Activated T-cell treated with anti-CD3 and anti-CD28 coated beads for 48 hours (primary cell): Measurements from ENCODE around the gene SLC15A3.
"Not testable (repeated sequence)": the region's sequence is repeated elsewhere in the genome, so short reads cannot be mapped to it uniquely, and the experiment has no call there.

Experiments used
- DNase-seq: peaks from one replicate; pipeline ENCODE4 v3.0.0-alpha.2; 2020; ENCODE audit warnings: low read depth

SLC15A3 gene

DNA sequence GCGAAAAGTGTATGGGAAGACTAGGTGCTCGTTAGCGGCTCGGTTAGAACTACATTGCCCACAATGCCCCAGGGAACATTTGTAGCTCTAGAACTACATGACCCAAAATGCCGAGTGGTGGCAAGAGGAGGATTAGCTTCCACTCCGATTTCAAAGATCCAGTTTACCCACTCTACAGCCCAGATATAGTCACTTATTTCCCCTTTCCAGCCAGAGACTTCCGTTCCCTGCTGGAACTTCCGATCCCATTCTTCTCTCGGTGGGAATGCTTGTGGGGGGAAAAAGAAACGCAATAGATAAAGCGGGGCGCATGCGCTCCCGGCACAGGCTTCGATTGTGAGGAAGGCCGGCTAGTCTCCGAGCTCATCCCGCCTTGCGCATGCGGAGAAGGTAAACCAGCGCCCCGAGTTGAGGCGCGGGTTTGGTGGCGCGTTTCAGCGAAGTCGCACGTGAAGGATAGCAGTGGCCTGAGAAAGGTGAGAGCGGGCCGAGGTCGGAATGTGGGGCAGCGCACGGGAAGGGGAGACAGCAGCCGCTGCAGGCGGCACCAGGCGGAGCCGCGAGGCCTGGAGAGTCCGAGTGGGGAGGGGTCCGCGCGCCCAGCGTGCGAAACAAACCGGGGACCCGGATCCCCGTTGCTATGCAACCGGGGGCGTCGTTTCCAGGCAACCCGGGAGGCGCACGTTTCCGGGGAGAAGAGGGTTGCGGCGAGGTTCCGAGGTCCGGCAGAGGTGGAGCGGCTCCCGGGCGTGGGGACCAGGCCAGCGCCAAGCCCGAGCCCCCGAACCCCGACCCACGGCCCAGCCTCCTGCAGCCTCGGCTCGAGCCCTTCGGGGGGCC lies 38.0 kb downstream of the SLC15A3 start, which contains the start of gene TMEM109:
Gene TMEM109 (plus strand): TSS at position 366 of the 840 bp plus-strand sequence. CDS start 5,536 bp downstream, outside the sequence.
- peak; percentile 85 for DNase-seq

- DNase-seq = no peak
These were observed 39.0 kb downstream of the SLC15A3 start for GRCh38 chr11:60912851-60913528.

DNA sequence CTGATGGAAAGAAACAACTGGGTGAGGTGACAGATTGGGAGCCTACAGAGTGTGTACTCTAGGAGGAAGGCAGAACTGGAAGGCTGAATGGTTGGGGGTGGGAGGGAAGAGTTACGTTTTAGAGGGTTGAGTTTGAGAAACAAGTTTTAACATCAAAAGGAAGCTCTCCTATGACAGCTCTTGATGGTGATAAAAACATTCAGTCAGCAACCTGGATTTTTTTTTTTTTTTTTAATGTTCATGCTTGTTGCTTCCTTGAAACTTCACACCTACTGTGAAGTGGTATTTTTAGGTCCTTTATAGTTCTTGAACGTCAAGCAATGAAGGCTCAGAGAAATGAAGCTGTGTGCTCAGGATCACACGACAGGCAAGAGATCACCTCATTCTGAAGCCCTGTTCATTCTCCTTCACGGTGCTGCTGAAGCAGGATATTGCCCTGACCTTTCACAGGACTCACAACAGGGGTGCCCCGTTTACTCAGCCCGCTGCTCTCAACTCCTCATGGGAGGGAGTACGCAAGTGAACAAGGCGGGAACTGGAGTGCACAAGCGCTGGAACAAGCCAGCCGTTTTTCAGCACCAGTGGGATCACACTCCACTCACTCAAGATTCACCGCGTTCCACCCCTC lies 39.6 kb downstream of the SLC15A3 start:
- no peak for DNase-seq

- no peak for DNase-seq
These were observed 41.1 kb downstream of the SLC15A3 start for GRCh38 chr11:60910711-60911380.

DNA sequence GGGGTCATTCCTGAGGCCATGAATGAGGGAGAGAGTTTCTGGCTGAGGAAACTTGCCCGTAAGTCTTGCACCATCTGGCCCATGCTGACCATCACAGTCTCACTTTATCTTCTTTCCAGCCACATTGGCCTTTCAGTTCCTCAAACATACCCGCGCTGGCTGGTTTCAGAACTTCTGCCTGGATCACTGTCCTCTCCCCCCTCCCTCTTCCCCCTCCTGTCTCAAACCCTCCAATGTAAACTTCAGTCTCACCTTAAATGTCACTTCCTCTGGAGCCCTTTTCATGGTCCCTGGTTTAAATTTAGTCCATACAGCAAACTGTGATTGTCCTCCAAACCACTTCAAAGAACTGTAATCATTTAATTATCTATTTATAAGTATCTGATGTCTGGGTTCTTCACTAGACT lies 41.7 kb downstream of the SLC15A3 start:
- DNase-seq = no peak

- DNase-seq = not testable (repeated sequence)
These were observed 42.2 kb downstream of the SLC15A3 start for GRCh38 chr11:60909680-60910280.

DNA sequence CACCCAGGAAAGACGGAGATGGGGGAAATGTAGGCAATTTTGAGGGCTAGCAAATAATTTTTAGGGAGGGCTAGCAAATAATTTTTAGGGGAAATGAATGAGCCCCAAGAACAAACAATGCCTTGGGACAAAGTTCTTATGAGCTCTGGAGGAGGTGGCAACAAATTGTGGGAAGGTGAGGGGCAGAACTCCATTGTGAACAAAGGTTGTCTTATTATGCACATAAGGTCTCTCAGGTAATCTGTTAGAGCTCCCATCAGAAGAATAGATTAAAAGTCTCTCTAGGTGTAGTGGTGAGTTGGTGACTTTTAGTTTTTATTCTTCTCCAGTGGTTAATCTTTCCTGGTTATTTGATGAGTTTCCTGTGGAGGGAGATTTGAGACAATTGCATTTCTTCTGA lies 43.2 kb downstream of the SLC15A3 start:
- no peak for DNase-seq

DNA sequence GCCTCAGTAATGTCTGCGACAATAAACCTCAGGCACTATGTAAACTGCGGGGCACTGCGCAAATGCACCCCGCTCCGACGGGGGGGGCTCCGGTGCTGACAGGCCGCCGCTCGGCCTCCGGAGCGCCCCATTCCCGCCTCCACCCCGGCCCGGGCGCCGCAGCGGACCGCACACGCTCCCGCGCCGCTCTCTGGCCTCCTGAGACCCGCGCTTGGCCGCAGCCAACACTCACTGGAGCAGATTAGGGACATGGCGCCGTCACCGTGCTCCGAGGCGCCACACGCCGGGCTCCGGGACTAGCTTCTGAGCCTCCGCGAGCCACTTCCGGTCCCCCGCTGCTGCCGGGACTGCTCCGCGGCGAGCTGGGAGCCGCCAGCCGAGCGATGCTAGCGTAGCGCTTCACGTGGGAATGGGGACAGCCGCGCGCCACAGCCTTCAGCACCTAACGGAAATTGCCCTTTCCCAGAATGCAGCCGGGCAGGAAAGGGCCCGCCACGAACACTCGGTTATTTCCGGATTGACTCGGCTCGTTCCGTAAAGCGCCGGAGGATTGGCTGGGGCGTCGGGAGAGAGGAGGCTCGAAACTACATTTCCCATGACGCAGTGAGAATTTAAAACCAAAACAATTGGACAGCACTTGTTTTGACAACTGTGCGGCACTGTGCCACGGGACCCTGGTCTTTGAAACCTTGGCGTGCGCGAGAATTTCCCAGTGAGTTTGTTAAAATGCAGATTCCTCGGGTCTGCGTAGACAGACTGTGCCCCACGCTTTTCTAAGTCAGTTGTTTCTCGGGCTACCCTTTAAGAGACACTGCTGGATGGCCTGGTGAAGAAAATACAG lies 45.6 kb downstream of the SLC15A3 start, which contains the start of gene PRPF19:
Gene PRPF19 (minus strand): TSS at position 454 of the 841 bp plus-strand sequence. CDS start 203 bp downstream, at position 251.
- peak; percentile 97 for DNase-seq

GRCh38 chr11:60905551-60906113 lies 46.3 kb downstream of the SLC15A3 start:
- DNase-seq = no peak

GRCh38 chr11:60905047-60905446 lies 46.9 kb downstream of the SLC15A3 start:
- no peak for DNase-seq

- no peak for DNase-seq
These were observed 49.4 kb downstream of the SLC15A3 start for GRCh38 chr11:60902625-60903024.

DNA sequence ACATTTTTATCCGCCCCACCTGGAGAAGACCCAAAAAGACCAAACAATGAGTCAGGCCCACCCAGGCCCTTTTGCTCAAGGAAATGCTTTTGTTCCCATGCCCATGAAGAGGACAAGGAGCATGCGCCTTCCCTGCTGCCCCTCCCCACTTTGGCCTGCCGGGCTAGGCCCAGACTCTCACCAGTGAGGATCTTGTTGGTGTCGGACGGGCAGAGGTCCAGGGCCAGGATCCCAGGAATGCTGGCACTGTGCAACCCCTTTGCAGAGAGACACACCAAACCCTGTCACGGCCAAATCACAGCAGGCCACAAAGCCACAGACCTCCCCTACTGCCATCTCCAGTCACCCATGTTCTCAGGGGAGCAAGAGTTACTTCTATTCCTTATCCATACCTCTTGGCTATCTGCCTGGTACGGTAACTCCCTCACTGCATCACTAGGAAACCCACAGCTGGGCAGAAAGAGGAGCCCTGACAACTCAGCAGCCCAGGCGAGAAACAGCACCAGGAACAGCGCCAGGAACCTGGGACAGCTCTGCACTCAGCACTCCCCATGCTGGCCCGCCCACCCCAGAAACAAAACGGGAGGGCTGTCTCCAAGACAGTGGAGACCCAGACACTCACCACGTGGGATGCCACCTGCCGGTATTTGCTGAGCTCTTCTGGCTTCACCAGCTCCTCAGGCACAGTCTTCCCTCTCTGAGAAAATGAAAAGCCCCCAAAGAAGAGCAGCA lies 51.1 kb downstream of the SLC15A3 start:
- no peak for DNase-seq

- DNase-seq = no peak
These were observed 52.0 kb downstream of the SLC15A3 start for GRCh38 chr11:60899977-60900376.

GRCh38 chr11:60899046-60899936 lies 52.7 kb downstream of the SLC15A3 start:
- DNase-seq = no peak

DNA sequence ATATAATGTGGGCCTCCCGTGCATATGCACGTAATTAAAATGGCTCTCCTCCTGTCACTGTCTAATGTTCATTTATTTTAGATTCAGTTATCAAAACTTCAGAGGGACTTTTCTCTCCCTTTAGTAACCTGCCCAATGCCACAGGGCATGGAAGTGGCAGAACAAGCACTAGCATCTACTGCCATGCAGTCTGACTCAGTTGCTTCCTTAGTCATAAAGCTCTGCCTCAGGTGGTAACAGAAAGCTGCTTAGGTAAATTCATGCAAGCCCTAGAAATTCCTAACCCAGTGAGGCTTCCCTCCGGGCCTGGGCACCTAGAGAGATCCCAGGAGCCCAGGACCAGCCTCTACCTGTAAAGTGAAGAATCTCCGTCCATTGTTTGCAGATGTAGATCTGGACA lies 54.5 kb downstream of the SLC15A3 start:
- no peak for DNase-seq

GRCh38 chr11:60895687-60896086 lies 56.3 kb downstream of the SLC15A3 start:
- DNase-seq = no peak

DNA sequence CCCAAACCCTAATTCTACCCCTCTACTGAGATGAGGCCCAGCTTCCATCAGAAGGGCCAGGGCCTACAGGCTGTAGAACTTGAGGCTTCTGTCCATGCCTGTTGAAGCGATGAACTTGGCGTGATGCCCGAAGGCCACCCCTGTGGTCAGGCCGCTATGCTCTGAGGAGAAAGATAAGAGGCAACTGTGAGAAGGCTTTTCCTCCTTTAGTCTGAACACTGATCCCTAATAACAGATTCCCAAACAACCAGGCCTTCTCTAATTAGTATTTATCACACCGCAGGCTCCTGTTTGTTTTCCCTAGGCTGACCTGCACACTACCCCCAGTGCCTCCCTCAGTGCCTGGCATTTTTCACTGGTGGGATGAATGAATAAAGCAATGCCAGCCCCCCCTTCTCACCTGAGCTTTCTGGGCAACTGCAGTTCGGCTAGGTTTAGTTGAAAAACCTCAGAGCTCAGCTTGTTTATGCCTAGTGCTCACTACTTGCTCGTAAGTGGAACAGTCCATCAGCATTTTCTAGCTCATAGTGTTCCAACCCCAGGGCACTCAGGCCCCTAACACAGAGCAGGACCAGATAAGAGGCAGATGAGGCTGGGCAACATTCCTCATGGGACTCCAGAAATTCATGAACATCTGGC lies 60.8 kb downstream of the SLC15A3 start:
- no peak for DNase-seq

DNA sequence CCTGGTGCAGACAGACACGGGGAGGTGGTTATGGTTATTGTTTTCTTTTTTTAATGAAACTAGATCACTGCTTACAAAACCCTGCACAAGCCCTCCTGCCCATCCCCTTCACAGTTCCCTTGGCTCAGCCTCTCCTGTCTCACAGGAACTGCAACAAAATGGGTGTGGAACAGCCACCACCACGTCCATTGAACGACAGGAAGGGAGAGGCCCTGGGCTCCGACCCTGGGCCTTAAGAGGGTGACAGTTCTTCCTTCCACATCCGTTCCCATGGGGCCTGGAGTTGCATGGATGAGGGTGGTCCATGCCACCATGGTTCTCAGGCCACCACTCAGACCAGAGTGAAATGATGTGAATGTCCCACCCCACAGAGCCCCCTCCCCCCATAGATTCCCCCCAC lies 61.3 kb downstream of the SLC15A3 start:
- no peak for DNase-seq
